Upper lobe of left lung (tissue), 6 donors: ENCODE measurements around the gene SNRPD2. TPM values are rescaled to one million over a fixed set of nuclear protein-coding genes. Genes with fewer than 3 reads are reported as not detected.

Experiments used
- ATAC-seq, 2 donors: fragments of 200-7000 bp; cut with Tn5 transposase; one replicate each; pipeline ENCODE4 v1.9.1; 2022; ENCODE audit warnings: mild to moderate bottlenecking in 2 of 2, moderate library complexity in 2 of 2; ENCODE audit not compliant: low FRiP score in 2 of 2
- DNase-seq, 2 donors: peaks; one replicate each; pipeline ENCODE4 v3.0.0-alpha.2; 2019 to 2020
- H3K27ac ChIP-seq, 4 donors: fragments of 200-600 bp; sonication (generic); one replicate each; pipeline ENCODE4 v1.5.1; 2016 to 2019
- H3K27me3 ChIP-seq, 4 donors: fragments of 200-600 bp; sonication (generic); one replicate each; pipeline ENCODE4 v1.5.1; 2017 to 2019
- H3K36me3 ChIP-seq, 4 donors: fragments of 200-600 bp; sonication (generic); one replicate each; pipeline ENCODE4 v1.5.1; 2016 to 2019
- H3K4me1 ChIP-seq, 4 donors: fragments of 200-600 bp; sonication (generic); one replicate each; pipeline ENCODE4 v1.5.1; 2018 to 2019
- H3K4me3 ChIP-seq, 4 donors: fragments of 200-600 bp; sonication (generic); one replicate each; pipeline ENCODE4 v1.5.1; 2017 to 2019; ENCODE audit warnings: mild to moderate bottlenecking in 2 of 4, moderate library complexity in 1 of 4
- H3K9me3 ChIP-seq, 4 donors: fragments of 200-600 bp; sonication (generic); one replicate each; pipeline ENCODE4 v1.5.1; 2018 to 2019
- EP300 ChIP-seq, 4 donors: sonication (generic); formaldehyde crosslinking; IDR thresholded peaks; one replicate each; pipeline ENCODE4 v1.5.1; 2017; ENCODE audit warnings: antibody characterized with exemption in 4 of 4, control low read depth in 2 of 4
- POLR2A ChIP-seq, 4 donors: fragments of 450-650 bp; IDR thresholded peaks; one replicate each; pipeline ENCODE4 v1.5.1; 2016 to 2017; ENCODE audit warnings: antibody characterized with exemption in 4 of 4, mild to moderate bottlenecking in 2 of 4
- POLR2AphosphoS5 ChIP-seq, 2 donors: sonication (generic); formaldehyde crosslinking; IDR thresholded peaks; one replicate each; pipeline ENCODE4 v1.5.1; 2017; ENCODE audit warnings: antibody characterized with exemption in 2 of 2
- WGBS, 2 donors: methylation state at CpG; one replicate each; pipeline ENCODE4 v1.1.5; 2017 to 2018; 5-methylcytosine and 5-hydroxymethylcytosine counted together
- total RNA-seq, 6 donors: library from RNA; depleted of rRNA in 4 of 6; stranded (reverse); fragments of >200 nt in 4 of 6; gene quantifications; one replicate each; pipeline versions ENCODE4 v1.1.0 to v1.2.1, GENCODE V29; 2016 to 2021
- TF ChIP-seq, protein P1 (sequence below), 6 experiments: fragments of 450-650 bp in 4 of 6; fragments of 200-600 bp in 2 of 6; sonication (generic) in 2 of 6; IDR thresholded peaks; one replicate each; pipeline ENCODE4 v1.5.1; 2016 to 2019; ENCODE audit warnings: antibody characterized with exemption in 6 of 6
- donor health status: DM: no; HTN: no; CAD: no; lungs with moderate emphysema.
- donor health status: DM: no; HTN: yes; CAD: no; lungs with severe emphysema.

SNRPD2 gene
- total RNA-seq, 6 donors from 2014 or later = 58.7 to 261 (median 161) TPM

DNA sequence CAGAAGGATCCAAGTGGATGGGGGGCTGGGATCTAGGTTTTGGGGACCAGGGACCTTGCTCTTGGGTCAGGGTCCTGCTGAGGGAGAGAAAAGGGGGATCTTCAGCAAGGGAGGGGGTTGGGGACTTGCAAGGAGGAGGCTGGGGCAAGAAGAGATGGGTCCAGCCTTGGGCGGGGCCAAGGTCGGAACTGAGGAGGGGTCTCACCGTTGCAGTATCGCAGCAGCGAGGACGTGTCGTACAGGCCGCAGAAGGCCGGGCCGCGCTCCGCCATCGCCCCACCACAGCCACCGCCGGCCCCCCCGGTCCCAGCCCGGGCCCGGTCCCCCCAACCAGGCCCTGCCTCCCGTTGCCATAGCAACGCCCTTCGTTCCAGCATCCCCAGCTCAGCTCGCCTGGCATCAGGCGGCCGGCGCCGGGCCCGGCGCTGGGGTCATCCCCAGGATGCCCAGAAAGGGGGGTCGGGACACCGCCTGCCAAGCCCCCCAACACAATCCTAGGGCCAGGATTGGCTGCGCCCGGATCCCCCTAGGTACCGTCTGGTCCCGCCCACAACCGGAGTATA lies 46.6 kb downstream of the SNRPD2 start:
- H3K4me3 ChIP-seq = peak overlapping the region in 3 of 4 donors; percentile 37 to 52 (median 48)
- no peak overlapping the region for H3K27ac ChIP-seq
- no peaks in the 10 kb centered on the region for H3K36me3 ChIP-seq
- H3K9me3 ChIP-seq = no peaks in the 10 kb centered on the region
- ATAC-seq (no peak), DNase-seq (peak in 1 of 2 donors; percentile 87)
- H3K4me1 ChIP-seq = peaks cover 29 to 49% (median 39%) of the 10 kb centered on the region in 4 donors
- H3K27me3 ChIP-seq = peaks cover 0 to 10% (median 3%) of the 10 kb centered on the region in 4 donors
- TF ChIP-seq, protein P1, sequence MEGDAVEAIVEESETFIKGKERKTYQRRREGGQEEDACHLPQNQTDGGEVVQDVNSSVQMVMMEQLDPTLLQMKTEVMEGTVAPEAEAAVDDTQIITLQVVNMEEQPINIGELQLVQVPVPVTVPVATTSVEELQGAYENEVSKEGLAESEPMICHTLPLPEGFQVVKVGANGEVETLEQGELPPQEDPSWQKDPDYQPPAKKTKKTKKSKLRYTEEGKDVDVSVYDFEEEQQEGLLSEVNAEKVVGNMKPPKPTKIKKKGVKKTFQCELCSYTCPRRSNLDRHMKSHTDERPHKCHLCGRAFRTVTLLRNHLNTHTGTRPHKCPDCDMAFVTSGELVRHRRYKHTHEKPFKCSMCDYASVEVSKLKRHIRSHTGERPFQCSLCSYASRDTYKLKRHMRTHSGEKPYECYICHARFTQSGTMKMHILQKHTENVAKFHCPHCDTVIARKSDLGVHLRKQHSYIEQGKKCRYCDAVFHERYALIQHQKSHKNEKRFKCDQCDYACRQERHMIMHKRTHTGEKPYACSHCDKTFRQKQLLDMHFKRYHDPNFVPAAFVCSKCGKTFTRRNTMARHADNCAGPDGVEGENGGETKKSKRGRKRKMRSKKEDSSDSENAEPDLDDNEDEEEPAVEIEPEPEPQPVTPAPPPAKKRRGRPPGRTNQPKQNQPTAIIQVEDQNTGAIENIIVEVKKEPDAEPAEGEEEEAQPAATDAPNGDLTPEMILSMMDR (IDR thresholded peaks at IDR 0.05) = no peak
- TF ChIP-seq POLR2AphosphoS5 (IDR thresholded peaks at IDR 0.05) (no peak), POLR2A (IDR thresholded peaks at IDR 0.05) (no peak), EP300 (IDR thresholded peaks at IDR 0.05) (no peak)
- WGBS, 2 donors = 23 to 40% methylated on average over 1 to 19 of the region's 35 CpGs

DNA sequence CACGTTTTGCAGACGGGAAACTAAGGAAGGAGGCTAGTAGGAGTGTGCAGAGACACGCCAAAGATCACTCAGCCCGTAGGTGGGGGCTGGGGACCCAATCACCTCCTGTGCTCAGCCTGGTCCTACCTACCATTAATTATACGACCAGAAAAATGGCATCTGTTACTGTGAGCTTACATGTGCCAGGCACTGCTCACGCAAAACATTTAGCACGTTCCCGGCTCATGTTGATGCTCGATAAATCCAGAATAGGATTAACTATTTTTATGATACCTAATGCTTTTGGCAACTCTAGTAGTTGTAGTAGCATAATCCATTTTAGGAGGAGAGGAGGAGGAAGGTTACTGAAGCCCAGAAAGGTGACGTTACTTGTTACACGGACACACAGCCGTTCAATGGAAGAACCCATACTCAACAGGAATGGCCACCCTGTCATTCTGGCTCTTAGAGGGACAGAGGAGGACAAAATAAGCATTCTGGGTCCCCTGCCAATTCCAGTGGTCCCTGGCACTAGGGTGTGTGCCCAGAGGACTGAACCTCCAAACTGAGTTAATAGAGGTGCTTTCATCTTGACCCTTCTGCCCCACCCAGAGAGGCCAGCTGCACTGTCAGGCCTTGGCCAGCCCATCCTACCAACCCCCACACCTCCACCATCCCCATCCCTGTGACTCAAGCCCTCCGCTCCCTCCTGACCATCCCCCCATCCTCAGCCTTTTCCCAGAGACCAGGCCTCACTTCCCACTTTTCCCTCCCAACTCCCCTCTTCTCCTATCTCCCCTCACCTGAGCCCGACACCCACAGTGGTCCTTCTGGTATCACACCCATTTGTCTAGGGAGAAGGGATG lies 47.6 kb downstream of the SNRPD2 start:
- ATAC-seq = no peak
- TF ChIP-seq POLR2A (IDR thresholded peaks at IDR 0.05) = no peak
- TF ChIP-seq POLR2AphosphoS5 (IDR thresholded peaks at IDR 0.05) = no peak
- H3K4me3 ChIP-seq = no peak overlapping the region
- H3K27me3 ChIP-seq = peaks cover 0 to 10% (median 3%) of the 10 kb centered on the region in 4 donors
- DNase-seq = no peak
- no peak overlapping the region for H3K27ac ChIP-seq
- peaks cover 36 to 59% (median 42%) of the 10 kb centered on the region in 4 donors for H3K4me1 ChIP-seq
- 54 to 60% methylated on average over 13 to 14 of the region's 14 CpGs for WGBS, 2 donors
- H3K36me3 ChIP-seq = no peaks in the 10 kb centered on the region
- H3K9me3 ChIP-seq = no peaks in the 10 kb centered on the region

DNA sequence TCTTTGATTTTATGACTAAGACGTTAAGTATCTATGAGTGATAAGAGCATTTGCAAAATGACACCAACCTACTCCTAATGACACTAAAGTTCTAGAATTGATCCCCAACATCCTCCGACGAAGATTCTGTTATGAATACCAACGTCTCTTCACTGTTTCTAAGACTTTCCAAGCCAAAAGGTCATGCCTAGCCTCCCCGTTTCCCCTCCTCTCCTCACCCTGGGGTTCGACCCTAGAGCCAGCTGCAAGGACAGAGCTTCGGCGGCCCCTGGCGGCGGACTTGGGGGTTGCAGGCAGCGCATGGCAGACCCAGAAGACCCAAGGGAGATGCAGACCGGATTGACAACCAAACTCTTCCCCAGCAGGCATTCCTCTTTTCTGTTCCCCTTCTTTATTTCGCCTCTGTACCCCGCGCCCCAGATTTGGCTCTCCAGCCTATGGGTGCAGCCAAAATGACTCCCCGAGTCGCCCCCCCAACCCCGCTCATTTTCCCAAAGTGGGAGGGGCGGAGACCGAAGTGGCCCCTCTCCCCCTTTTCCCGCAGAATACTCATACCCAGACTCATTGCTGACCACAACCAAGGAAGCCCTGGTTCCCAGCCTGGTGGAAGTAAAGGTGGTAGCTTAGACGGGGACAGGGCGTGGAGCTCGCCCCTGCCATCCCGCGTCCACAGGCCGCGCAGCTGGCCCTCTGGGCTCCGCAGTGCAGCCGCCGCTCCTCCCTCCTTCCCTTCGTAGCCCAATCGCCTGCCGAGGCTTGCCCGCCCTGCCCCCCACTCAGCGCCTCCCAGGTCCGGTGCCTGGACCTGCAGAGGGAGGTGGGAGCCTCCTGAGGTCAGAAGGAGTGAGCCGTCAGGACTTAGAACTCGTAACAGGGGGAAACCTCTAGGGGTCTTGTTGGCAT lies 48.5 kb downstream of the SNRPD2 start:
- peak; percentile 75 to 79 for ATAC-seq
- peaks cover 0 to 10% (median 3%) of the 10 kb centered on the region in 4 donors for H3K27me3 ChIP-seq
- no peaks in the 10 kb centered on the region for H3K36me3 ChIP-seq
- H3K9me3 ChIP-seq = no peaks in the 10 kb centered on the region
- DNase-seq = peak; percentile 85 to 99
- H3K4me1 ChIP-seq = peaks cover 42 to 66% (median 48%) of the 10 kb centered on the region in 4 donors
- TF ChIP-seq, protein P1 (IDR thresholded peaks at IDR 0.05) = peak; percentile 91 to 99 (median 96)
- TF ChIP-seq EP300 (IDR thresholded peaks at IDR 0.05) (no peak), POLR2AphosphoS5 (IDR thresholded peaks at IDR 0.05) (peak in 1 of 2 donors; percentile 11), POLR2A (IDR thresholded peaks at IDR 0.05) (no peak)
- peak overlapping the region in 2 of 4 donors; percentile 22 to 84 for H3K27ac ChIP-seq
- peak overlapping the region in 1 of 4 donors; percentile 45 for H3K4me3 ChIP-seq
- WGBS, 2 donors = 9 to 10% methylated on average over 26 to 35 of the region's 39 CpGs

DNA sequence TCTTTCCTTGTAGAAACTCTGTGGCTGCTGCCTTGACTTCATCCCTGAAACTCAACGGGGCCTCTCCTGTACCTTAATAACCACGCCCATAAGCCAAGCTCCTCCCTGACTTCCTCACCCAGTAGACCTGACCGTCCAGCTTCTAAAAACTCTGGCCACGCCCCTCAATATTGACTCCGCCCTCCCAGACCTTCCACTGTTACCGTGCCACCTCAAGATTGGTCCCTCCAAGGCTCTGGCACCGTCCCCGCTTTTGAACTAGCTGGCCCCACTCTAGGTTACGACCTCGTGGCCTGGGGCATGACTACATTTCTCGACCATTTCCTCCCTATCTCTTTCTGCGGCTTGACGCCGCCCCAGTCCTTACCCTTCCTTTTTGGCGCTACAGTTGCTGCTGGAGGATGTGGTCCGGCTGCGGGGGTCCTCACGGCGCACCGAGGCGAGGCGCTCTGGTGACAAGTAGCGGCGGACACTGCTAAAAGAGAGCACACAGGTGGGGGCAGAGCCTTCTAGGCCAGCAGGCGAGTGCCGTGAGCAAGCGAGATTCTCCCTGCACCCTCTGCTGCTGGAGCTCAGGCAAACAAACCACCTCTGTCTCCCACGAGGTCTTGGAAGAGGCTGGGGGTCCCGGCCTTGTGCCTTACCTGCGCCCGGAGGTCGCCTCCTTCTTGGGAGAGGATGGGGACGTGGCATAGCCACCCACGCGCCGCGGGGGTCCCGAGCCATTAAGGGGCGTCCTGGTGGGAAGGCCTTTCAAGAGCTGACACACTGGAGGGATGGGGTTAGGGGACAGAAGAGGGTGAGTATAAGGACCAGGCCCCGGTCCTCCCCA lies 50.3 kb downstream of the SNRPD2 start:
- Histone ChIP-seq H3K9me3 (no peaks in the 10 kb centered on the region), H3K36me3 (no peaks in the 10 kb centered on the region), H3K27me3 (peaks cover 0 to 10% (median 3%) of the 10 kb centered on the region in 4 donors), H3K27ac (peak overlapping the region; percentile 71 to 88 (median 84)), H3K4me3 (peak overlapping the region in 3 of 4 donors; percentile 39 to 53 (median 45)), H3K4me1 (peaks cover 44 to 72% (median 51%) of the 10 kb centered on the region in 4 donors)
- DNase-seq (peak in 1 of 2 donors; percentile 97), ATAC-seq (peak; percentile 59 to 87)
- WGBS, 2 donors = 1 to 5% methylated on average over 15 to 40 of the region's 40 CpGs
- TF ChIP-seq, protein P1 (IDR thresholded peaks at IDR 0.05) = no peak
- TF ChIP-seq EP300 (IDR thresholded peaks at IDR 0.05) = no peak
- TF ChIP-seq POLR2AphosphoS5 (IDR thresholded peaks at IDR 0.05) = peak; percentile 25 to 37
- TF ChIP-seq POLR2A (IDR thresholded peaks at IDR 0.05) = no peak
